Psoas muscle (tissue), 8 donors: ENCODE measurements around the gene PDX1. TPM values are rescaled to one million over a fixed set of nuclear protein-coding genes. Genes with fewer than 3 reads are reported as not detected.

Experiments used
- ATAC-seq, 4 donors: fragments of 200-7000 bp; cut with Tn5 transposase; one replicate each; pipeline ENCODE4 v1.9.1; 2020; ENCODE audit warnings: moderate library complexity in 3 of 4, mild to moderate bottlenecking in 2 of 4
- DNase-seq, 2 donors: peaks; one replicate each; pipeline ENCODE4 v3.0.0-alpha.2; 2020
- H3K27ac ChIP-seq: fragments of 200-600 bp; one replicate; pipeline ENCODE4 v1.8.0; 2022
- H3K27me3 ChIP-seq, 3 donors: fragments of 200-600 bp in 1 of 3; one replicate each; pipeline versions ENCODE4 v1.6.1 to v1.8.0; 2013 to 2022; ENCODE audit warnings: low read length in 2 of 3, mild to moderate bottlenecking in 2 of 3, moderate library complexity in 1 of 3; ENCODE audit not compliant: insufficient read depth in 3 of 3
- H3K36me3 ChIP-seq, 2 donors: fragments of 200-600 bp in 1 of 2; one replicate each; pipeline versions ENCODE4 v1.6.1 to v1.8.0; 2013 to 2022; ENCODE audit warnings: low read depth in 1 of 2, mild to moderate bottlenecking in 1 of 2, moderate library complexity in 1 of 2; ENCODE audit not compliant: insufficient read depth in 1 of 2
- H3K4me1 ChIP-seq: fragments of 200-600 bp; one replicate; pipeline ENCODE4 v1.8.0; 2022
- H3K4me3 ChIP-seq: fragments of 200-600 bp; one replicate; pipeline ENCODE4 v1.8.0; 2022; ENCODE audit warnings: mild to moderate bottlenecking
- H3K9me3 ChIP-seq: fragments of 200-600 bp; one replicate; pipeline ENCODE4 v1.8.0; 2022
- CTCF ChIP-seq: fragments of 200-600 bp; IDR thresholded peaks from one replicate; pipeline ENCODE4 v1.8.0; 2022; ENCODE audit warnings: antibody characterized with exemption
- WGBS, 3 donors: extraction: QIAGEN DNeasy Blood & Tissue Kit; methylation state at CpG; one replicate each; pipeline versions ENCODE4 v1.1.6 to v1.1.7; 2013; 5-methylcytosine and 5-hydroxymethylcytosine counted together
- intact Hi-C, 2 donors: fragments of 100-400 bp; cut with DNase I; formaldehyde crosslinking; loops; one replicate each; pipeline versions ENCODE4 v1.11.0 to v1.14.2; 2022
- polyA plus RNA-seq, 3 donors: library from polyadenylated mRNA; stranded (reverse); fragments of 200-250 nt; gene quantifications; one replicate each; pipeline ENCODE4 v1.2.3, GENCODE V29; 2013
- total RNA-seq, 4 donors: library from RNA; stranded (reverse); fragmentation: NEBNext Ultra II Directional in 2 of 4; extraction: Animal tissue kit (Norgen Biotek cat#: 25700) in 2 of 4; gene quantifications; one replicate each; pipeline versions ENCODE4 v1.2.1 to v1.2.4, GENCODE V29; 2021 to 2023
- donor health status: healthy with polysubstance abuse.
- donor health status: DM: no; HTN: no; CAD: no; lungs with moderate emphysema.
- donor health status: Bipolar disorder and iron deficiency.
- donor health status: healthy.
- donor health status: DM: yes; HTN: yes; CAD: no.
- donor health status: DM: no; HTN: no; CAD: no.
- donor health status: DM: no; HTN: no; CAD: no.
- donor health status: DM: yes; HTN: yes; CAD: no.

The PDX1 gene
- total and polyA plus RNA-seq, 7 donors, result not detected

GRCh38 chr13:27925220-27925991, 5.6 kb downstream of the PDX1 start:
- Histone ChIP-seq H3K4me3 (no peak overlapping the region), H3K27me3 (peaks cover 14 to 98% (median 58%) of the 10 kb centered on the region in 3 donors), H3K4me1 (peaks cover 14% of the 10 kb centered on the region), H3K27ac (no peak overlapping the region), H3K36me3 (no peaks in the 10 kb centered on the region), H3K9me3 (no peaks in the 10 kb centered on the region)
- ATAC-seq (no peak), DNase-seq (no peak)
- WGBS, 3 donors, result 24 to 30% (median 27%) methylated on average over 9 of the region's 9 CpGs
- intact Hi-C loops, result no loop called here
- no peak for TF ChIP-seq CTCF

DNA sequence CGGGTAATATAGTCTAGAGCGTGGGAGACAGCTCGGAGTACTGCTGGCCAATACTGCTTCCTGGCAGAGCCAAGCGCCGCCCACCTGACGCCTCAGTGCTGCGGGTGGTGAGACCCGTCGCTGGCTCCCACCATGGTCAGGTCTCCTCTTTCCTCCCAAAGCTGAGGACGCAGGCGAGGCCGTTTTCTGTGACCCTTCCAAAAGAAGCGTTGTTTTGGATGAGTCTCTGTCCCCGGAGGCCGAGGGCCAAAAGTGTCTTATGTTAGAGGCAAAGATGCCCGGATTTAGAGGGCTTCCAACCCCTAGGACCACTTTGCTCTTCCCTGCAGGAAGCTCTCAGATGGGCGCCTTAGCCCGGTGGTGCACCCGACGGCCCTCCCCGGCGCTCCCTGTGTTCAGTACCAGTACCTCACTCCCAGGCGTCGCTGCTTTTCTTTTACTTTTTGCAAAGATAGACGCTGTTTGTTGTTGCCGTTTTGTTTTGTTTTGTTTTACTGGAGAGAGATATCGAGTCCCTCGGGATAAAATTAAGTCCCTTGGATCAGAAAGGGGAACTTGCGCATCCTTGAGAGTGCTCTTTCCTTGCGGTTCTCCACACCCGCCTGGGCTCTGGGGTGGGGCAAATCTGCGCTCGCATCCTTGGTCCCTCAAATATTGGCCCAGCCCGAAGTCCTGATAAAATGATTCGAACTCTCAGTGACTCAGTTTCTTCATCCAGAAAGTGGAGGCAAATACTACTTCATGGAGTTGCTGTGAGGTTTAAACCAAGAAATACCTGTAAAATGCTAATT, 7.0 kb downstream of the PDX1 start:
- no peak for TF ChIP-seq CTCF
- ATAC-seq (no peak), DNase-seq (no peak)
- Histone ChIP-seq H3K27me3 (peaks cover 14 to 98% (median 49%) of the 10 kb centered on the region in 3 donors), H3K4me3 (no peak overlapping the region), H3K36me3 (no peaks in the 10 kb centered on the region), H3K27ac (no peak overlapping the region), H3K9me3 (no peaks in the 10 kb centered on the region), H3K4me1 (no peaks in the 10 kb centered on the region)
- 2 to 3% (median 3%) methylated on average over 35 of the region's 35 CpGs for WGBS, 3 donors
- intact Hi-C loops, result no loop called here

DNA sequence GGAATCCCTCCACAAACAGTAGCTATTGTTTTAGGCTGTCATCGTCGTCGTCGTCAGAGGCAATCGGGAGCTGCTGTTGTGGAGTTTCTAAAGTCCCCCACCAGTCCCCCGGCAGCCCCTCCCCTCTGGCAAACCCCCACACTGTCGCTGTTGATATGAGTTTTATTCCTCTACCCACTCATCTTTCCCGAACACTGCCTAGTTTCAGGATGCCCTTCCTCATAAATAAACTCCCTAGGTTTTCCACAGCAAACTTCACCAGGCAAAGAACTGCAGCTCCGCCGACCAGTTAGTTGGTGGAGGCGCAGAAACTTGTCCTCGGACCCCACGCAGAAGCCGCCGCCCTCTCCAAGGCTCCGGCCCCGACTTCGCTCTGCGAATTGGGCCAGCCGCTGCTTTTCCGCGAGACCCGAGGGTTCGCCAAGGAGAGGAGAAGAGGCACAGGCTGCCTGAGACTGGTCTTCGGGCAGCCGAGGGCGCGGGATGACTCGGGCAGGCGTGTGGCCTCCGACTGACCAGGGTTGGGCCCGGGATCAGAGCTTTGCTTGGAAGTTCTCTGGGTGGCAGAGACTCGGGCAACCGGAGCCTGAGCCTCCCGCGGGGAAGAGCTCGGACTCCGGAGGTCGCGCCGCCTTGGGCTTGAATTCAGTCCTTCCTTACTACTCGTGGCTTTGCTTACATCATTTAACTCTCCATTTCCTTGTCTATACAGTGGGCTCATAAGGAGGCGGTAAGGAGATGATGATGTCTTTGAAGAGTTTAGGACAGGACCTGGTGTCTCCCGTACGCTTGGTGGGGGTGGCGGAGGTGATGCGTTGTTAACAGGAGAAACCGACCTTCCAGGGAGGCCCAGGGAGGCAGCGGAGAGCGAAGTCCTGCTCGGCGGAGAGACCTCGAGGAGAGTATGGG, 7.9 kb downstream of the PDX1 start:
- Histone ChIP-seq H3K27ac (no peak overlapping the region), H3K4me1 (no peaks in the 10 kb centered on the region), H3K36me3 (no peaks in the 10 kb centered on the region), H3K4me3 (no peak overlapping the region), H3K27me3 (peaks cover 14 to 98% (median 40%) of the 10 kb centered on the region in 3 donors), H3K9me3 (no peaks in the 10 kb centered on the region)
- intact Hi-C loops, result no loop called here
- WGBS, 3 donors, result 2 to 3% (median 2%) methylated on average over 52 to 53 of the region's 53 CpGs
- DNase-seq (no peak), ATAC-seq (no peak)
- no peak for TF ChIP-seq CTCF

DNA sequence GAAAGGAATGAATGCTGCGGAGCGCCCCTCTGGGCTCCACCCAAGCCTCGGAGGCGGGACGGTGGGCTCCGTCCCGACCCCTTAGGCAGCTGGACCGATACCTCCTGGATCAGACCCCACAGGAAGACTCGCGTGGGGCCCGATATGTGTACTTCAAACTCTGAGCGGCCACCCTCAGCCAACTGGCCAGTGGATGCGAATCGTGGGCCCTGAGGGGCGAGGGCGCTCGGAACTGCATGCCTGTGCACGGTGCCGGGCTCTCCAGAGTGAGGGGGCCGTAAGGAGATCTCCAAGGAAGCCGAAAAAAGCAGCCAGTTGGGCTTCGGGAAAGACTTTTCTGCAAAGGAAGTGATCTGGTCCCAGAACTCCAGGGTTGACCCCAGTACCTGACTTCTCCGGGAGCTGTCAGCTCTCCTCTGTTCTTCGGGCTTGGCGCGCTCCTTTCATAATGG, 8.6 kb downstream of the PDX1 start:
- 2 to 3% (median 2%) methylated on average over 25 to 26 of the region's 26 CpGs for WGBS, 3 donors

More for the DNA sequence above, 8.6 kb downstream of the PDX1 start:
- no peaks in the 10 kb centered on the region for H3K4me1 ChIP-seq
- H3K9me3 ChIP-seq, result no peaks in the 10 kb centered on the region
- no peak overlapping the region for H3K27ac ChIP-seq
- H3K27me3 ChIP-seq, result peaks cover 17 to 91% (median 34%) of the 10 kb centered on the region in 3 donors
- ATAC-seq (no peak), DNase-seq (no peak)
- no peak for TF ChIP-seq CTCF
- H3K36me3 ChIP-seq, result no peaks in the 10 kb centered on the region
- intact Hi-C loops, result no loop called here
- H3K4me3 ChIP-seq, result no peak overlapping the region
